NCI-H524 treated with DMSO at 0.1 percent for 48 hours (cell line): ENCODE data around the gene PXMP4.
"Not testable (repeated sequence)": the region's sequence is repeated elsewhere in the genome, so short reads cannot be mapped to it uniquely, and the experiment has no call there.

ENCODE experiments used
- DNase-seq: peaks from one replicate; lab custom pipeline; 2025; lab: John Stamatoyannopoulos, UW

The PXMP4 gene

GRCh38 chr20:33702861-33703260, 17.2 kb downstream of the PXMP4 start:
- DNase-seq, result peak; percentile 97

- no peak for DNase-seq
These were observed 18.3 kb downstream of the PXMP4 start for GRCh38 chr20:33701629-33702450.

- DNase-seq, result not testable (repeated sequence)
These were observed 19.2 kb downstream of the PXMP4 start for GRCh38 chr20:33700696-33701441.

- not testable (repeated sequence) for DNase-seq
These were observed 21.1 kb downstream of the PXMP4 start for GRCh38 chr20:33698966-33699365.

- no peak for DNase-seq
These were observed 23.0 kb downstream of the PXMP4 start for GRCh38 chr20:33697129-33697528.

- DNase-seq, result no peak
These were observed 23.7 kb downstream of the PXMP4 start for GRCh38 chr20:33696448-33696847.

GRCh38 chr20:33694639-33695012, 25.5 kb downstream of the PXMP4 start:
- DNase-seq, result no peak

- no peak for DNase-seq
These were observed 26.1 kb downstream of the PXMP4 start for GRCh38 chr20:33693741-33694638.

- no peak for DNase-seq
These were observed 26.8 kb downstream of the PXMP4 start for GRCh38 chr20:33693289-33693688.

GRCh38 chr20:33689973-33690372, 30.1 kb downstream of the PXMP4 start:
- no peak for DNase-seq

- DNase-seq, result no peak
These were observed 30.6 kb downstream of the PXMP4 start for GRCh38 chr20:33689493-33689892.

GRCh38 chr20:33688938-33689424, 31.1 kb downstream of the PXMP4 start:
- no peak for DNase-seq

- no peak for DNase-seq
These were observed 31.8 kb downstream of the PXMP4 start for GRCh38 chr20:33687993-33688937.

GRCh38 chr20:33687370-33687915, 32.7 kb downstream of the PXMP4 start:
- DNase-seq, result no peak

- no peak for DNase-seq
These were observed 33.1 kb downstream of the PXMP4 start for GRCh38 chr20:33686984-33687366.

GRCh38 chr20:33686100-33686983, 33.8 kb downstream of the PXMP4 start, which contains the start of gene E2F1:
Gene E2F1 (minus strand): TSS chr20:33686385. CDS start chr20:33686264, 121 bp downstream.
- peak; percentile 82 for DNase-seq

GRCh38 chr20:33685328-33686099, 34.6 kb downstream of the PXMP4 start:
- peak; percentile 97 for DNase-seq

GRCh38 chr20:33684533-33685327, 35.4 kb downstream of the PXMP4 start:
- peak; percentile 67 for DNase-seq
